Large intestine (tissue), 3 donors: ENCODE measurements around the gene TMPRSS4. TPM values are rescaled to one million over a fixed set of nuclear protein-coding genes. Genes with fewer than 3 reads are reported as not detected.

ENCODE experiments used
- DNase-seq, 2 donors: peaks; one replicate each; pipeline versions ENCODE4 v3.0.0 to v3.0.0-alpha.2; 2013
- H3K27ac ChIP-seq: one replicate; pipeline ENCODE4 v1.5.1; 2013; ENCODE audit warnings: low read length
- H3K27me3 ChIP-seq: 2 replicates; pipeline ENCODE4 v1.6.1; 2013; ENCODE audit warnings: low read length; ENCODE audit not compliant: control insufficient read depth, insufficient read depth
- H3K36me3 ChIP-seq: 2 replicates; pipeline ENCODE4 v1.6.1; 2013; ENCODE audit warnings: low read length; ENCODE audit not compliant: control insufficient read depth, insufficient read depth
- H3K4me1 ChIP-seq: one replicate; pipeline ENCODE4 v1.6.1; 2013; ENCODE audit warnings: low read length; ENCODE audit not compliant: control insufficient read depth, insufficient read depth
- H3K4me3 ChIP-seq: one replicate; pipeline ENCODE4 v1.5.1; 2013; ENCODE audit warnings: low read length
- H3K9me3 ChIP-seq: one replicate; pipeline ENCODE4 v1.6.1; 2013; ENCODE audit warnings: mild to moderate bottlenecking, low read depth, low read length, moderate library complexity; ENCODE audit not compliant: control insufficient read depth
- WGBS: methylation state at CpG from one replicate; pipeline ENCODE4 v1.1.5; 2013; ENCODE audit warnings: low lambda C conversion rate; ENCODE audit not compliant: insufficient coverage; 5-methylcytosine and 5-hydroxymethylcytosine counted together
- polyA plus RNA-seq: library from polyadenylated mRNA; unstranded; fragments of 120-200 nt; gene quantifications from one replicate; pipeline ENCODE4 v1.2.1, GENCODE V29; 2013

The TMPRSS4 gene
- polyA plus RNA-seq, 1 donor = 62.6 TPM

GRCh38 chr11:118167253-118167652 lies 90.4 kb downstream of the TMPRSS4 start:
- WGBS = 100% methylated on average over 1 of the region's 2 CpGs
- H3K27ac ChIP-seq = no peak overlapping the region
- peaks cover 54% of the 10 kb centered on the region for H3K27me3 ChIP-seq

GRCh38 chr11:118167906-118168305 lies 91.0 kb downstream of the TMPRSS4 start:
- Histone ChIP-seq H3K36me3 (no peaks in the 10 kb centered on the region), H3K27me3 (peaks cover 50% of the 10 kb centered on the region), H3K4me3 (no peak overlapping the region), H3K27ac (no peak overlapping the region), H3K9me3 (no peaks in the 10 kb centered on the region), H3K4me1 (peaks cover 18% of the 10 kb centered on the region)
- DNase-seq = no peak
- WGBS = no CpG with 5 or more reads among the region's 12 CpGs

More at GRCh38 chr11:118167253-118167652, 90.4 kb downstream of the TMPRSS4 start:
- Histone ChIP-seq H3K36me3 (no peaks in the 10 kb centered on the region), H3K4me1 (peaks cover 18% of the 10 kb centered on the region), H3K4me3 (no peak overlapping the region), H3K9me3 (no peaks in the 10 kb centered on the region)
- DNase-seq = no peak

- H3K36me3 ChIP-seq = no peaks in the 10 kb centered on the region
- H3K27me3 ChIP-seq = peaks cover 50% of the 10 kb centered on the region
- no peaks in the 10 kb centered on the region for H3K9me3 ChIP-seq
- no CpG with 5 or more reads among the region's 8 CpGs for WGBS
- no peak for DNase-seq
- peaks cover 18% of the 10 kb centered on the region for H3K4me1 ChIP-seq
- H3K4me3 ChIP-seq = no peak overlapping the region
- no peak overlapping the region for H3K27ac ChIP-seq
Measured at GRCh38 chr11:118168316-118168715, 91.4 kb downstream of the TMPRSS4 start.

GRCh38 chr11:118168751-118169150 lies 91.9 kb downstream of the TMPRSS4 start:
- H3K9me3 ChIP-seq = no peaks in the 10 kb centered on the region
- H3K27ac ChIP-seq = no peak overlapping the region
- WGBS = no CpG with 5 or more reads among the region's 3 CpGs
- peaks cover 48% of the 10 kb centered on the region for H3K27me3 ChIP-seq
- DNase-seq = peak; percentile 64
- no peaks in the 10 kb centered on the region for H3K36me3 ChIP-seq
- peaks cover 18% of the 10 kb centered on the region for H3K4me1 ChIP-seq
- H3K4me3 ChIP-seq = no peak overlapping the region

GRCh38 chr11:118169300-118170140 lies 92.6 kb downstream of the TMPRSS4 start:
- no peak overlapping the region for H3K27ac ChIP-seq
- H3K36me3 ChIP-seq = no peaks in the 10 kb centered on the region
- no peaks in the 10 kb centered on the region for H3K9me3 ChIP-seq
- WGBS = no CpG with 5 or more reads among the region's 7 CpGs
- no peak for DNase-seq
- H3K4me1 ChIP-seq = peaks cover 18% of the 10 kb centered on the region
- H3K27me3 ChIP-seq = peaks cover 42% of the 10 kb centered on the region
- H3K4me3 ChIP-seq = no peak overlapping the region

GRCh38 chr11:118170231-118170630 lies 93.4 kb downstream of the TMPRSS4 start:
- H3K27me3 ChIP-seq = peaks cover 37% of the 10 kb centered on the region
- H3K27ac ChIP-seq = no peak overlapping the region
- H3K4me3 ChIP-seq = no peak overlapping the region
- DNase-seq = no peak
- WGBS = 100% methylated on average over 1 of the region's 9 CpGs
- no peaks in the 10 kb centered on the region for H3K36me3 ChIP-seq
- peaks cover 22% of the 10 kb centered on the region for H3K4me1 ChIP-seq
- H3K9me3 ChIP-seq = no peaks in the 10 kb centered on the region

- H3K27ac ChIP-seq = no peak overlapping the region
- H3K36me3 ChIP-seq = no peaks in the 10 kb centered on the region
- DNase-seq = no peak
- no peaks in the 10 kb centered on the region for H3K9me3 ChIP-seq
- WGBS = no CpG with 5 or more reads among the region's 8 CpGs
- H3K4me3 ChIP-seq = no peak overlapping the region
- peaks cover 22% of the 10 kb centered on the region for H3K4me1 ChIP-seq
- peaks cover 40% of the 10 kb centered on the region for H3K27me3 ChIP-seq
Measured at GRCh38 chr11:118170882-118171268, 94.0 kb downstream of the TMPRSS4 start.

Other genes with a start within 250 kb of the TMPRSS4 start
- gene FXYD6, start 200.4 kb upstream of the TMPRSS4 start, polyA plus RNA-seq = 78.3 TPM
- gene TMPRSS13, start 147.7 kb upstream of the TMPRSS4 start, polyA plus RNA-seq = 3.6 TPM
- 8.6 TPM for gene IL10RA, start 90.7 kb upstream of the TMPRSS4 start, polyA plus RNA-seq
- gene SMIM35, start 9.9 kb downstream of the TMPRSS4 start, polyA plus RNA-seq = 0.46 TPM
- 4.2 TPM for gene SCN4B, start 75.7 kb downstream of the TMPRSS4 start, polyA plus RNA-seq
- 1.3 TPM for gene SCN2B, start 99.6 kb downstream of the TMPRSS4 start, polyA plus RNA-seq
- 35.2 TPM for gene JAML, start 147.9 kb downstream of the TMPRSS4 start, polyA plus RNA-seq
- 16.7 TPM for gene MPZL3, start 175.3 kb downstream of the TMPRSS4 start, polyA plus RNA-seq
- 32.8 TPM for gene MPZL2, start 187.2 kb downstream of the TMPRSS4 start, polyA plus RNA-seq
- gene CD3E, start 227.7 kb downstream of the TMPRSS4 start, polyA plus RNA-seq = 9.1 TPM